GM19463 (cell line): Measurements from ENCODE around the gene TATDN3.
"Not testable (repeated sequence)": the region's sequence is repeated elsewhere in the genome, so short reads cannot be mapped to it uniquely, and the experiment has no call there.

Experiments
- ATAC-seq: cut with Tn5 transposase; IDR thresholded peaks from one replicate; pipeline ENCODE4 v1.9.1; 2021; ENCODE audit warnings: mild to moderate bottlenecking, moderate library complexity; ENCODE audit not compliant: unreplicated experiment

The TATDN3 gene

DNA sequence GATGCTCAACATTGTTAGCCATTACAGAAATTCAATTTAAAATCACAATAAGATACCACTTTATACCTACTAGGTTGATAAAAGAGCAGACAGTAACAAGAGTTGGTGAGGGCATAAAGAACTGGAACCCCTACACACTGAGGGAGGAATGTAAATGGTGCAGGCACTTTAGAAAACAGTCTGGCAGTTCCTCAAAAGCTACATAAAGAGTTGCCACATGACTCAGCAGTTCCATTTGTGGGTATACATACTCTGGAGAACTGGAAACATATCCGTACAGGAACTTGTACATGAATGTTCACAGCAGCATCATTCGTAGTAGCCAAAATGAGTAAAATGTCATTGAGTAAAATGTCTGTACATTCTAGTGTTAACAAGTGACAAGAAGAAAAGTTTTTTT lies 17.1 kb upstream of the TATDN3 start:
- no peak for ATAC-seq

DNA sequence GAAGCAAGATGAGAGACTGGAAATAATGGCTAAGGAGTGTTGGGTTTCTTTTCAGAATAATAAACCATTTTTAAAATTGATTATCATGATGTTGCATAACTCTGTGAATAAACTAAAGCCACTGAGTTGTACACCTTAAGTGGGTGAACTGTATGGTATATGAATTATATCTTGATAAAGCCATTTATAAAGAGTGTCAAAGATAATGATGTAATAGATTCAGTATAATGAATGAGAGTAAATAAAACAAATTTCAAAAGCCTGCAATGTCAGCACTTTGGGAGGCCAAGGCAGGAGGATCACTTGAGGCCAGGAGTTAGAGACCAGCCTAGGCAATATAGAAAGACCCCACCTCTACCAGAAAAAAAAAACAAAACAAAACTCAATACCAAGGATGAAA lies 16.5 kb upstream of the TATDN3 start:
- no peak for ATAC-seq

DNA sequence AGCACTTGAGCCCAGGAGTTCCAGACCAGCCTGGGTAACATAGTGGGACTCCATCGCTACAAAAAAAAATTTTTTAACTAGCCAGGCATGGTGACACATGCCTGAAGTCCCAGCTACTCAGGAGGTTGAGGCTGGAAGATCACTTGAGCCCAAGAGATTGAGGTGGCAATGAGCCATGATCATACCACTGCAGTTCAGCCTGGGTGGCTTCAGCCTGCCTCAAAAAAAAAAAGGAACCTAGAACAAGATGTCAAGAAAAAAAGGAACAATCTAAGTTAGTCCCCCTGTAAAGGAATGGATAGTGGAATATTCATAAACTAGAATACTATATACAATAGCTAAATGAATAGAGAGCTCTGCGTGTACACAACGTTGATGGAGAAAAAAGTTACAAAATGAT lies 14.5 kb upstream of the TATDN3 start:
- ATAC-seq = no peak

DNA sequence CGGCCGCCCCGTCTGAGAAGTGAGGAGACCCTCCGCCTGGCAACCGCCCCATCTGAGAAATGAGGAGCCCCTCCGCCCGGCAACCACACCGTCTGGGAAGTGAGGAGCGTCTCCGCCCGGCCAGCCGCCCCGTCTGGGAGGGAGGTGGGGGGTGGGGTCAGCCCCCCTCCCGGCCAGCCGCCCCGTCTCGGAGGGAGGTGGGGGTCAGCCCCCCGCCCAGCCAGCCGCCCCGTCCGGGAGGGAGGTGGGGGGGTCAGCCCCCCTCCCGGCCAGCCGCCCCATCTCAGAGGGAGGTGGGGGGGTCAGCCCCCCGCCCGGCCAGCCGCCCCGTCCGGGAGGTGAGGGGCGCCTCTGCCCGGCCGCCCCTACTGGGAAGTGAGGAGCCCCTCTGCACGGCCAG lies 12.6 kb upstream of the TATDN3 start:
- ATAC-seq = not testable (repeated sequence)

DNA sequence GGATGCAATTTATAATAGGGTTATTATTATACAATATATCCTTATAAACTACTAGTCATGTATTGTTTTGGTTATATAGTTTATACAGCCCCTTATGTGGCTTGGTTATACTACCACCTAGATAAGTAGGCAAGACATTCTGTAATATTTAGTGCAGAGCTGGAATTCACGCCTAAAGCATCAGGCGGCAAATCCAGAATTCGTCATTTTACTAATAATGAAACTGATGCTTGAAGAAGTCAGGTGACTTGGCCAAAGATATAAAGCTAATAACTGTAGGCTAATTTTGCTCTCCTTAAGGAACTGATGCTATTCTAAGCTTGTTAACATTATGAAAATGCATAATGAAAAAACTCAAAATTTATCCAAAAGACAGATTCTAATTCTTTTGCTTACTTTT lies 10.9 kb upstream of the TATDN3 start:
- no peak for ATAC-seq

DNA sequence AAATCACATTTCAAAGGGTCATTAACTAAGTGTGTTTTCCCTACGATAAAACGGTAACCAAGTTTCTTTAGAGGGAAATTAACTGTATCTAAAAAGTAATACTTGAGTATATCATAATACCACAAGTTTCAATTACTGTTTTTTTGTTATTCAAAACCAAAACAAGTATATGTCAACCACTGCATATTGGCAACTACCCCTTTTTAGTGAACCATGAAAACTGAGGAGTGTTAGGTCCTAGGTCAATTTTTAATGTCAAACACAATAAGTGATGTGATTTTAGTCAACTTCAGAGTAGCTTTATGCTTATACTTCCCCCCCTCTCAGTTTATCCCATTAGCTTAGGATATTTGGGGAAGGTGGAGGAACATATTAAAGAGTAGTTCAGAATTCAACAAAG lies 10.5 kb upstream of the TATDN3 start:
- ATAC-seq = no peak

DNA sequence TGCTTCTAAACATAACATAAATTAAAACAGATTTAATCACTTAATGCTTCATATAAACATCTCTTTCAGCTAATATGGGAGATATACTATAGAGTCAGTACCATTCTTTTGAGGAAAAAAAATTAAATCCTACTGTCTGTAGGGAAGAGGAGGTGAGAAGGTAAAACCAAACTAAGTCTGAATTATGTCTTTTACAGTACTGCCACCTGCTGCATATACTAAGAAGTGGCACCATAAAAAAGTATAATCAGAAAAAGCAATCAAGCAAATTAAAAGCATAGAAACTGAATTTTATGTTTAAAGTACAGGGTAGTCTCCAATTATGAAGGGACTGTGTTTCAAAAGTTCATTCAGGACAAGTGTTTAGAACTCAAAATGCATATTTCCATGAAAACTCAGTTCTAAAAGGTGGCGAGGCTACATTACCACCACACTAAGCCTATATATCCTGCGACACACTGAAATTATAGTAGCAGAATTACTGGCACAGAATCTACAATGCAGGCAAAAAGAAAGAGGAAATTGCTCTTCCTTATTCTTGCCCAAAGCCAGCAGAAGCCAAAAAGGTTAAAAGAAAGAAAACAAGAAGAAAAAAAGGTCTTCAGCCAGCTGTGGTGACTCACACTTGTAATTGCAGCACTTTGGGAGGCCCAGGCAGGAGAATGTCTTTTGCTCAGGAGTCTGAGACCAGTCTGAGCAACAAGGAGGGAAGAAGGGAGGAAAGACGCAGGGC lies 9.1 kb upstream of the TATDN3 start:
- ATAC-seq = no peak

DNA sequence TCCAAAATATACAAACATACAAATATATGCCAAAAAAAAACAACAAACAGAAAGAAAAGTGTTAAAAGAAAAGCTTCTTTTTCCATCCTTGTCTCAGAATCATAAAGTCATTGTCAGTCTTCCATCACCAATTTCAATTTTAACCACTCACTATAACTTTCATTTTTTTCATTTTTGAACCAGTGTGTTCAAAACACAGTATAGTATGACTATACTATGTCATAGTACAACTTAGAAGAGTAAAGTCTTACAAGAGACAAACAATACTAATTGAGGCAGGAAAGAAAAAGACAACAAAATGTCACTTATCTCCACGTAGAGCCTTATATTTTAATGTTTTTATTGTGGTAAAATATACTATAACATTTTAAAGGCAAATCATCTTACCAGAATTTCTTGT lies 7.7 kb upstream of the TATDN3 start:
- ATAC-seq = no peak

DNA sequence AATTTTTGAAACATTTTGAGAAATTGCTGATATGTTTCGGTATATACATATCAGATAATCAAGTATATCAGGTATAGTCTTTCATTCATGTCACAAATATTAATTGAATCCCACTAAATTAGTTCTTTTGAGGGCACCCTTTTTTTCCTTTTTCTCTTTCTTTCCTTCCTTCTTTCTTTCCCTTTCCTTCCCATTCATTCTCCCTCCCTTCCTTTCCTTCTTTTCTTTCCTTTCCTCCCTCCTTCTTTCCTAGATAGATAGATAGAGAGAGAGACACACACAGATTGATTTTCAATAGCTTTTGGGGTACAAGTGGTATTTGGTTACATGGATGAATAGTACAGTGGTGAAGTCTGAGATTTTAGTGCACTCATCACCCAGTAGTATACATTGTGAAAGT lies 5.8 kb upstream of the TATDN3 start:
- ATAC-seq = no peak

DNA sequence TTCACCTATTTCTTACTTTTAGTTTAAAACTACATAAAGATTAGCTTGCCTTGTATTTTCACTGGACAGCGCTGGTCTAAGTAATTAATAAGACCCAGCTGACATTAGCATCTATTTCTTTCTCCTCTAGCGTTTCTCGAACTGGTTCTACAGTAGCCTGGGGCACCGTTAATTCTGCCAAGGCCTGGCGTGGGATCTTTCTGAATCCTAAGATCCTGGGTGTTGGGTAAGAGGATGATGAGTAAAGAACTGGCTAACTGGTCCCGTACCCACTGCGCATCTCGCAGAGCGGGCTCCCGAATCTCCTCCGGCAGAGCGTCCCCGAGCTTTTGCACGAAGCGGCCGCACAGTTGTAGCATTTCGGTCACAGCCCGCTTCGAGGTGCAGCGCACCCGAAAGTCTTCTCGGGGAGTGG lies 426 bp upstream of the TATDN3 start:
- ATAC-seq = peak; percentile 30

DNA sequence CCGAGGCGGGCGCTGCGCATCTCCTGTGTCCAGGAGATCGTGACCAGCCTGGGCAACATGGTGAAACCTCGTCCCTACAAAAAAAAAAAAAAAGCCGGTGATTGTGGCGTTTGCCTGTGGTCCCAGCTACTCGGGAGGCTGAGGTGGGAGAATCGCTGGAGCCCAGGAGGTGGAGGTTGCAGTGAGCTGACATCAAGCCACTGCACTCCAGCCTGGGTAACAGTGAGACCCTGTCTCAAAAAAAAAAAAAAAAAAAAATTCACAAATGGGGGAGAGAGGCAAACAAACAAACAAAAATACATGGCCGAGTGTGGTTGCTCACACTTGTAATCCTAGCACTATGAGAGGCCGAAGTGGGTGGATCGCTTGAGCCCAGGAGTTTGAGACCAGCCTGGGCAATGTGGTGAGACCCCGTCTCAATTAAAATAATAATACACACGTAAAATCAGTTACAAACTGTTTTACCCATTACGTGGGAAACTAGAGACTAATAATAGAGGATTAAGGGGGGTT lies 758 bp downstream of the TATDN3 start:
- ATAC-seq = no peak

DNA sequence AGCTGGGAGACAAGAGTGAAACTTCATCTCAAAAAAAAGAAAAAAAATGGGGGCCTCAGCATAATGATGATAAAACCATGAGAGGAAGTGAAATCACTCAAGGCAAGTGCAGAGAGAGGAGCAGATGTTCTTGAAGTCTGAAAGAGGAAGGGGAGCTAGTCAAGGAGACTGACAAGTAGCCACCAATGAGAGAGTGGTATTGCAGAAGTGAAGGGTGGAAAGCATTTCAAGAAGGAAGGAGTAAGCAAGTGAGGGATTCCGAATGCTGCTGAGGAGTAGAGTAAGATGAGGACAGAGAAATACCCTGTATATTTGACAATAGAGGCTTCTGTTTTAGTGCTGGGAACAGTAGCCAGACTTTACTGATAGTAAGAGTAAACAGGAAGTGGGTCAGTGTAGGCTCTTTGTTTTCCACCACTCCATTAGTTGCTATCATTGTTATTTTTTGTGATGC lies 2.9 kb downstream of the TATDN3 start:
- peak; percentile 70 for ATAC-seq

DNA sequence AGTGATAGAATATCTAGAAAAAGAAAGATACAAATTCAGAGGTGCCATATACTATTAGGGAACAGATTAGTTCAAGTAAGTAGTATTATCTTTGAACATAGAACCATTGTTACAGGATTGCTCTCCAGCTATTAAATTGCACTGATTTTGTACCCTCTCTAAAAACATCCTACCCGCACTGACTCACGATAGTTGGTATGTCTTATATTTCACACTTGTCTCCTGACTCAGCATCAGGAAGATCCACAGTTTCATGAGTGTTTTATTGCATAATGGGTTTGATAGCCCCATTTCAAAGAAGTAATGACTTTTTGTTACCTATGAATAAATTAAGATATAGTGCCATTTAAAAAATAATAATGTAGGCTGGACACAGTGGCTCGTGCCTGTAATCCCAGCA lies 6.0 kb downstream of the TATDN3 start:
- no peak for ATAC-seq

DNA sequence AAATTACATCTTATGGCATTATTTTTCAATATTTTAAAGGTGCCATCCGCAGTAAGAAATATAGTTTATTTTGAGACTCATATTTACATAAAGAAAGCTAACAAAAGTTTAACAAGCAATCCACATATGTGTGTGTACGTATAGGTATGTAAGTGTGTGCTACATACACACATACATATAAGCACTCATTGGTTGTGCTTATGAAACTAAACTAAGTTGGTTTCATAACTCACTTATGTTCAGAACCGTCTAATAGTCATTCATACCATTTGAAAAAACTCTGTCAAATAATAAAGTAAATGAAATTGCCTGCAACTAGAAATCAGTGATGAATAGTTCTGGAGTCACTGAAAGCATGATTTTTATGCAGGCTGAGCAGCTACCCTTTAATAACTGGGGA lies 14.1 kb downstream of the TATDN3 start:
- ATAC-seq = no peak

DNA sequence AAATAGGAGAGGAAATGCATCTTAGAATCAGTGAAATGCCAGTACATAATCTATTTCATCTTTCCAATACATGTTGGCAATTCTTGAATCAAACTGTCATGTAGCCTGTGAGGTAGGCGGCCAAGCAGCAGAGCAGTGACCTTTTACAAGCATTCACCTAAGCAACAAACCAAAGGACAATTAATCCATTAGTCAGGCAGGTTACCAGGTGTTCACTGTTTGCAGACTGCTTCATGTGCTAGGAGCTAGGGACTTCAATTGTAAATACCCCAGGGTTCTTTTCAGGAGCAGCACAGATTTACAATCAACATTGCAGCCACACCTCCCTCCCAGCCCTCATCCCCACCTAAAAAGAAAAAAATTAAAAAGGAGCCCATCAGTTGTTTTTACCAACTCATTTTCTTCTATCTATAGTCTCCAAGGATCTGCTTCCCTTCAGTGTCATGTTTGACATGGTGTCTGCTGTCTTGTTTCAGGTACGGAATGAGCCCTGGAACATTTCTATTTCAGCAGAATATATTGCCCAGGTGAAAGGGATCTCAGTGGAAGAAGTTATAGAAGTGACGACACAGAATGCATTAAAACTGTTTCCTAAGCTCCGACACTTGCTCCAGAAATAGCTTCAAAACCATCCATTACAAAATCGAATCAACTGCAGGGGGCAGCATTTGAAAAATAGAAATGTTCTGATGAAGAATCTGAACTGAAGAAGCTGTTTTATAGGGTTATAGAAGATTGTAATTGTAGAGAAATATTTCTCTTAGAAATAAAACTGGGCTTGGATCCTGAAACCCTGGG lies 23.0 kb downstream of the TATDN3 start:
- ATAC-seq = no peak

DNA sequence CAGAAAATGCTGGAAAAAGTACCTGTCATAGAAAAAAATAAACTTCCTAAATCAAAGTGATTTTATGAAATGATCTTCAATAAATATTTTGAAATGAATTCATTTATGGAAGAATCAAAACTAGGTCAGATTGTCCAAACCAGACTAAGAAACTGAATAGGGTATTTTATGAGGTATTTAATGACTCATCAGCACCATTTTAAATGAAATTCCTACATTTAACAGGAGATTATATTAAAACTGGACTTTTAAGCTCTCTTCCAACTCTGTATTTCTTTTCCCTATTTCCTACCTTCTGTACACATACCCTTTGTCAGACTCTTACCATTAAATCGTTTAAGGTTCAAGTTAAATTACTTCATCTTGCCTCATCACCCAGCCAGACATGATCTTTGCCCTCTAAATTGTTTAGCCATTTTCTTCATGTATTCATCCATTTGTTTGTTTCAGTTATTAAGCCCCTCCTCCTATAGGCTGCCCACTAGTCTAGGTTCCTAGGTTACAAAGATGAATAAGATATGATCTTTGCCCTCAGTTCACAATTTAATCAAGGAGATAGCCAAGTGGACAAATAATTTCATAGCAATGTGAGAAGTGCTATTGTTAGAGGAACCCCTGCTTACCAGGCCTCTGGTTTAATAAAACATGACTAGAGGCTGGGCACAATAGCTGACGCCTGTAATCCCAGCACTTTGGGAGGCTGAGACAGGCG lies 25.0 kb downstream of the TATDN3 start:
- no peak for ATAC-seq

DNA sequence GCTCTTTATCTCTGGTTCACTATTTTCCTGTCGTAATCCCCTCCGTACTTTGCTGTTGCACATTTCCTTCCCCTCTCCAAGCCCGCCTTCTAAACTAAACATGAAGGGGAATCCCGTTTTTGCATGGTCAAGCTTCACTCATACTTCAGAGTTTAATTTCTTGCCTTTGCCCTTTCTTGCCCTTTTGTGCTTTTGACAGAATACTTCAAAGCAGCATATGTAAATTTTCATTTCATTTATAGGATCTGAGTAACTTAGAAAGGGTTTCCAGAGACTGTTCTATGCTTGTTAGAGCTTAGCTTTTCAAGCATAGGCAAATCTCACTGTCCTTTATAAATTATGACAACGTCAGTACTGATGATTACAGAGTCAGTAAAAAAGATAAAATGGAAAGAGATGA lies 28.0 kb downstream of the TATDN3 start:
- ATAC-seq = peak; percentile 80

DNA sequence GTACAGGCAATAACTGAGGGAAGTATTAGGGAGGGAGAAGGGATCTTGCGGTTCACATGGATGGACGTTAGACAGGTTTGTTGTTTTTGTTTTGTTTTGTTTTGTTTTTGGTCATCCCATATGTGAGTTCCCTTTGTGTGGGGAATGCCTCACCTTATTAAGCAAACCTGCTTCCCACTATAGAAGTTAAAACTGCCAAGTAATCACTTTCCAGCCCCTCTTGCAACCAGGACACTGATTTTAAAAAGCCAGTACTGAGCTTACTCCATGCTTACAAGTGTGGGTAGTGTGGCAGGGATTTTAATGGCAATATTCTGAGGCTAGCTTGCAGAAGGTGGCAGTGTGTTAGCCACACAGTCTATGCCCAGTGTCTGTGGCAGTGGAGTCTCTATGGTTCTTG lies 29.3 kb downstream of the TATDN3 start:
- ATAC-seq = no peak

DNA sequence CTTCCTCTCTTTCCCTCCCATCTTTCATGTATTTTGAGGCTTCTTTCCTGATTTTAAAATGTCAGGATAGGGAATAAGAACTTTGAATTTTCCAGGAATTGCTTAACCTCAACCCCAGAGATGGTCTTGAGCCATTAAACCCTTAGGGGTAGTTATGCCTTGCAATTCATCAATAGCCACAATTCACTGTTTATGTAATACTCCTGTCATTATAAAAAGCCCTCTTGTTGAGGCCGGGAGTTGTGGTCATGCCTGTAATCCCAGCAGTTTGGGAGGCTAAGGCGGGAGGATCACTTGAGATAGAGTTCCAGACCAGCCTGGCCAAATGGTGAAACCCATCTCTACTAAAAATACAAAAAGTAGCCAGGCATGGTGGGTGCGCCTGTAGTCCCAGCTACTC lies 31.3 kb downstream of the TATDN3 start:
- ATAC-seq = no peak

DNA sequence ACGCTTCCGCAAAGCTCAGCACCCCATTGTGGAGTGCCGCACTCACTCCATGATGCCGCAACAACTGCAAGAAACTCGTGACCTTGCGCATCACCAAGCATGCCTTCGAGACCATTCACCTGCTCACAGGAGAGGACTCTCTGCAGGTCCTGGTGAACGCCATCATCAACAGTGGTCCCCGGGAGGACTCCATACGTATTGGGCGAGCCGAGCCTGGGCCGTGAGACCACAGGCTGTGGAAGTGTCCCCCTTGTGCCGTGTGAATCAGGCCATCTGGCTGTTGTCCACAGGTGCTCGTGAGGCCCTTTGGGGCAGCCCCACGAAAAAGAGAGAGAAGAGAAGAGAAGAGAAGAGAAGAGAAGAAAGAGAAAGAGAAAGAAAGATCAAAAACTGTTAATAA lies 32.5 kb downstream of the TATDN3 start:
- ATAC-seq = no peak

DNA sequence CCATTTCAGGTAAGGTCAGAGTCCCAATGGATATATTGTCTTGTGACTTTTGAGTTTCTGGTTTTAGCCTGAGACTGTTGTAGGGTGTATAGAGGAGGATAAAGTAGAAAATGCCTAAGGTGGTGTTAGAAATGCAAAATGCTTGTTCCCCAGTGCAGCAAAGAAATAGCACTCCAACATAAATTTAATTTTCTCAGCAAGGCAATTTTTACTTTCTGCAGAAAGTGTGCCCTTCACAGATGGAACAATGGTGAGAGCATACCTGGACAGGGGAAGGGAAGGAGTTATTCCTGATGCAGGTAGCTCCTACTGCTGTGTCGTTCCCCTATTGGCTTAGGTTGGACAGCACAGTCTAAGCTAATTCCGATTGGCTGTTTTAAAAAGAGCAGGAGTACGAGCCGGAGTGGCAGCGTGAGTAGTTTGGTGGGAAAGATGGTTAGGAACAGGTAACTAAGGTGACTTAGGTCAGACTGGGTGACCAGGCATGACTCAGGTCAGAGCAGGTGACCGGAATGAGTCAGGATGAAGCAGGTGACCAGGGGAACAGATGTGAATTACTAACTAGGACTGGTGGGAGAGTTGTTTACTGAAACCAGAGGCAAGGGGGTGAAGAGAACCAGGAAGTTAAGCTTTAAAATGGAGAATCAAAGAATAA lies 34.2 kb downstream of the TATDN3 start:
- no peak for ATAC-seq
